Measurements from ENCODE around the gene SDK2.

The SDK2 gene

GRCh38 chr17:73522107-73522506, 122.1 kb downstream of the SDK2 start:
- Histone ChIP-seq H3K36me3 (no peaks in the 10 kb centered on the region), H3K4me1 (no peaks in the 10 kb centered on the region), H3K27me3 (no peaks in the 10 kb centered on the region), H3K4me3 (ENCODE audit: low read depth, low read length) (no peak overlapping the region), H3K9me3 (no peaks in the 10 kb centered on the region)
- DNase-seq = no peak
- TF ChIP-seq CTCF (IDR thresholded peaks at IDR 0.05; ENCODE audit: low read depth, low read length) = no peak

GRCh38 chr17:73521376-73521775, 122.9 kb downstream of the SDK2 start:
- H3K9me3 ChIP-seq = no peaks in the 10 kb centered on the region
- no peaks in the 10 kb centered on the region for H3K27me3 ChIP-seq
- TF ChIP-seq CTCF (IDR thresholded peaks at IDR 0.05; ENCODE audit: low read depth, low read length) = no peak
- no peak for DNase-seq
- H3K36me3 ChIP-seq = no peaks in the 10 kb centered on the region
- H3K4me1 ChIP-seq = no peaks in the 10 kb centered on the region
- no peak overlapping the region for H3K4me3 ChIP-seq (ENCODE audit: low read depth, low read length)

GRCh38 chr17:73520369-73520761, 123.9 kb downstream of the SDK2 start:
- no peaks in the 10 kb centered on the region for H3K27me3 ChIP-seq

GRCh38 chr17:73519714-73520368, 124.4 kb downstream of the SDK2 start:
- no peak for DNase-seq
- Histone ChIP-seq H3K9me3 (no peaks in the 10 kb centered on the region), H3K4me3 (ENCODE audit: low read depth, low read length) (no peak overlapping the region), H3K36me3 (no peaks in the 10 kb centered on the region), H3K27me3 (no peaks in the 10 kb centered on the region), H3K4me1 (no peaks in the 10 kb centered on the region)
- TF ChIP-seq CTCF (IDR thresholded peaks at IDR 0.05; ENCODE audit: low read depth, low read length) = no peak

More at GRCh38 chr17:73520369-73520761, 123.9 kb downstream of the SDK2 start:
- no peak overlapping the region for H3K4me3 ChIP-seq (ENCODE audit: low read depth, low read length)
- no peaks in the 10 kb centered on the region for H3K36me3 ChIP-seq
- no peak for TF ChIP-seq CTCF (IDR thresholded peaks at IDR 0.05; ENCODE audit: low read depth, low read length)
- DNase-seq = no peak
- no peaks in the 10 kb centered on the region for H3K4me1 ChIP-seq
- H3K9me3 ChIP-seq = no peaks in the 10 kb centered on the region

- Histone ChIP-seq H3K4me1 (no peaks in the 10 kb centered on the region), H3K4me3 (ENCODE audit: low read depth, low read length) (no peak overlapping the region), H3K27me3 (no peaks in the 10 kb centered on the region), H3K9me3 (no peaks in the 10 kb centered on the region), H3K36me3 (no peaks in the 10 kb centered on the region)
- DNase-seq = no peak
- TF ChIP-seq CTCF (IDR thresholded peaks at IDR 0.05; ENCODE audit: low read depth, low read length) = no peak
Observed at GRCh38 chr17:73519011-73519410, 125.2 kb downstream of the SDK2 start.

- Histone ChIP-seq H3K9me3 (no peaks in the 10 kb centered on the region), H3K4me1 (no peaks in the 10 kb centered on the region), H3K4me3 (ENCODE audit: low read depth, low read length) (no peak overlapping the region), H3K36me3 (no peaks in the 10 kb centered on the region), H3K27me3 (no peaks in the 10 kb centered on the region)
- no peak for TF ChIP-seq CTCF (IDR thresholded peaks at IDR 0.05; ENCODE audit: low read depth, low read length)
- DNase-seq = no peak
Observed at GRCh38 chr17:73516431-73516830, 127.8 kb downstream of the SDK2 start.
